ENCODE data around the gene BTBD16. TPM values are rescaled to one million over a fixed set of nuclear protein-coding genes. Genes with fewer than 3 reads are reported as not detected.

BTBD16 gene
- total and polyA plus RNA-seq, 2 of the 13 experiments (the other 11 are each of a cell fraction or from before 2014, with no cell fraction given), result 5.0 to 11.9 TPM

DNA sequence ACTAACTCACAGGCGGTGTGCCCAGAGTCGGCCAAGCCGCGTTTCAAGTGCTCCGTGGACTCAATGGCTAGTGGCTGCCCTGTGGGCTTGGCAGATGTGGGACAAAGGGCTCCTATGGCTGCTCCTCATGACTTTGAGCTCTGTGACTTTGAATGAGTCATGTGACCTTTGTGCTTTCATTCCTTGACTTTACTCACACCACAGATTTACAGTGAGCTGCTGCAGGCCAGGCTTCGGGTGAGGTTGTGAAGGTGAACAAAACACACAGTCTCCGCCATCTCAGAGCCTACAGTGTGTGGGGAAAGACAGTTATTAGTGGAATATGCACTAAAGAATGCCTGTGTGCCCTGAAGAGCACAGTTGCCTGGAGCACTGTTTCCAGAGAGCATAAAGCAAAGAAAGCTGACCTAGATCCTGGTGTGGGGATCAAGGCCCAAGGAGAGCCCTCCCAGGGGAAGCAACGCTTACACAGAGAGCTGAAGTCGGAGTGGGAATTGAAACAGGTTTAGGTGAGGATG, 73.7 kb downstream of the BTBD16 start (continued):
- TF ChIP-seq, protein P1, sequence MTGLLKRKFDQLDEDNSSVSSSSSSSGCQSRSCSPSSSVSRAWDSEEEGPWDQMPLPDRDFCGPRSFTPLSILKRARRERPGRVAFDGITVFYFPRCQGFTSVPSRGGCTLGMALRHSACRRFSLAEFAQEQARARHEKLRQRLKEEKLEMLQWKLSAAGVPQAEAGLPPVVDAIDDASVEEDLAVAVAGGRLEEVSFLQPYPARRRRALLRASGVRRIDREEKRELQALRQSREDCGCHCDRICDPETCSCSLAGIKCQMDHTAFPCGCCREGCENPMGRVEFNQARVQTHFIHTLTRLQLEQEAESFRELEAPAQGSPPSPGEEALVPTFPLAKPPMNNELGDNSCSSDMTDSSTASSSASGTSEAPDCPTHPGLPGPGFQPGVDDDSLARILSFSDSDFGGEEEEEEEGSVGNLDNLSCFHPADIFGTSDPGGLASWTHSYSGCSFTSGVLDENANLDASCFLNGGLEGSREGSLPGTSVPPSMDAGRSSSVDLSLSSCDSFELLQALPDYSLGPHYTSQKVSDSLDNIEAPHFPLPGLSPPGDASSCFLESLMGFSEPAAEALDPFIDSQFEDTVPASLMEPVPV (CRISPR knock-in tag; IDR thresholded peaks at IDR 0.05), result no peak
- TF ChIP-seq ZFYVE20 (CRISPR knock-in tag; IDR thresholded peaks at IDR 0.05; ENCODE audit: borderline replicate concordance, low read depth) (no peak), ZNF274 (CRISPR knock-in tag; IDR thresholded peaks at IDR 0.05) (peak; percentile 73; the same call in 1 of the 2 replicates), POLR2AphosphoS5 (IDR thresholded peaks at IDR 0.05; ENCODE audit: low read depth, low read length) (peak; percentile 60), FOXJ3 (CRISPR knock-in tag; IDR thresholded peaks at IDR 0.05; ENCODE audit: borderline replicate concordance) (0 out of 2 replicates have a peak, but pooled peaks have one; percentile 55), BCL6 (CRISPR knock-in tag; IDR thresholded peaks at IDR 0.05) (peak; percentile 51; the same call in 1 of the 2 replicates), ZNF337 (CRISPR knock-in tag; IDR thresholded peaks at IDR 0.05; ENCODE audit: borderline replicate concordance, low read depth) (0 out of 2 replicates have a peak, but pooled peaks have one; percentile 37), POLR2A (IDR thresholded peaks at IDR 0.05; ENCODE audit: insufficient read depth in 1 of 2, low read depth in 2 of 2, low read length in 2 of 2) (peak in 1 of 2 experiments; percentile 44; a peak in 1 of 4 replicates), ISL2 (CRISPR knock-in tag; IDR thresholded peaks at IDR 0.05) (peak; percentile 48; the same call in 1 of the 2 replicates), ZNF549 (CRISPR knock-in tag; IDR thresholded peaks at IDR 0.05) (peak; percentile 86), ZNF629 (CRISPR knock-in tag; conservative IDR thresholded peaks at IDR 0.05) (0 out of 2 replicates have a peak, but pooled peaks have one; percentile 39), ZNF44 (CRISPR knock-in tag; IDR thresholded peaks at IDR 0.05) (peak; percentile 62; the same call in 1 of the 2 replicates), ZNF644 (CRISPR knock-in tag; IDR thresholded peaks at IDR 0.05; ENCODE audit: low read depth) (peak; percentile 94), TRAFD1 (CRISPR knock-in tag; IDR thresholded peaks at IDR 0.05; ENCODE audit: borderline replicate concordance) (peak; percentile 70; the same call in 1 of the 2 replicates), THAP11 (CRISPR knock-in tag; IDR thresholded peaks at IDR 0.05) (peak; percentile 69), ZNF562 (CRISPR knock-in tag; IDR thresholded peaks at IDR 0.05; ENCODE audit: borderline replicate concordance) (no peak), SOX13 (IDR thresholded peaks at IDR 0.05) (peak; percentile 48; the same call in 1 of the 2 replicates), SOX13 (CRISPR knock-in tag; conservative IDR thresholded peaks at IDR 0.05 in 1 of 2, IDR thresholded peaks at IDR 0.05 in 1 of 2) (peak in 1 of 2 experiments; percentile 62; a peak in 1 of 4 replicates), ZNF263 (CRISPR knock-in tag; IDR thresholded peaks at IDR 0.05) (peak; percentile 93), MYC (CRISPR knock-in tag; IDR thresholded peaks at IDR 0.05; ENCODE audit: borderline replicate concordance) (peak; percentile 59; the same call in 1 of the 2 replicates)
- TF ChIP-seq, protein P2, sequence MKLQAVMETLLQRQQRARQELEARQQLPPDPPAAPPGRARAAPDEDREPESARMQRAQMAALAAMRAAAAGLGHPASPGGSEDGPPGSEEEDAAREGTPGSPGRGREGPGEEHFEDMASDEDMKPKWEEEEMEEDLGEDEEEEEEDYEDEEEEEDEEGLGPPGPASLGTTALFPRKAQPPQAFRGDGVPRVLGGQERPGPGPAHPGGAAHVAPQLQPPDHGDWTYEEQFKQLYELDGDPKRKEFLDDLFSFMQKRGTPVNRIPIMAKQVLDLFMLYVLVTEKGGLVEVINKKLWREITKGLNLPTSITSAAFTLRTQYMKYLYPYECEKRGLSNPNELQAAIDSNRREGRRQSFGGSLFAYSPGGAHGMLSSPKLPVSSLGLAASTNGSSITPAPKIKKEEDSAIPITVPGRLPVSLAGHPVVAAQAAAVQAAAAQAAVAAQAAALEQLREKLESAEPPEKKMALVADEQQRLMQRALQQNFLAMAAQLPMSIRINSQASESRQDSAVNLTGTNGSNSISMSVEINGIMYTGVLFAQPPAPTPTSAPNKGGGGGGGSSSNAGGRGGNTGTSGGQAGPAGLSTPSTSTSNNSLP (IDR thresholded peaks at IDR 0.05; ENCODE audit: low read depth, low read length), result peak; percentile 39; the same call in 1 of the 2 replicates
- TF ChIP-seq, protein P3, sequence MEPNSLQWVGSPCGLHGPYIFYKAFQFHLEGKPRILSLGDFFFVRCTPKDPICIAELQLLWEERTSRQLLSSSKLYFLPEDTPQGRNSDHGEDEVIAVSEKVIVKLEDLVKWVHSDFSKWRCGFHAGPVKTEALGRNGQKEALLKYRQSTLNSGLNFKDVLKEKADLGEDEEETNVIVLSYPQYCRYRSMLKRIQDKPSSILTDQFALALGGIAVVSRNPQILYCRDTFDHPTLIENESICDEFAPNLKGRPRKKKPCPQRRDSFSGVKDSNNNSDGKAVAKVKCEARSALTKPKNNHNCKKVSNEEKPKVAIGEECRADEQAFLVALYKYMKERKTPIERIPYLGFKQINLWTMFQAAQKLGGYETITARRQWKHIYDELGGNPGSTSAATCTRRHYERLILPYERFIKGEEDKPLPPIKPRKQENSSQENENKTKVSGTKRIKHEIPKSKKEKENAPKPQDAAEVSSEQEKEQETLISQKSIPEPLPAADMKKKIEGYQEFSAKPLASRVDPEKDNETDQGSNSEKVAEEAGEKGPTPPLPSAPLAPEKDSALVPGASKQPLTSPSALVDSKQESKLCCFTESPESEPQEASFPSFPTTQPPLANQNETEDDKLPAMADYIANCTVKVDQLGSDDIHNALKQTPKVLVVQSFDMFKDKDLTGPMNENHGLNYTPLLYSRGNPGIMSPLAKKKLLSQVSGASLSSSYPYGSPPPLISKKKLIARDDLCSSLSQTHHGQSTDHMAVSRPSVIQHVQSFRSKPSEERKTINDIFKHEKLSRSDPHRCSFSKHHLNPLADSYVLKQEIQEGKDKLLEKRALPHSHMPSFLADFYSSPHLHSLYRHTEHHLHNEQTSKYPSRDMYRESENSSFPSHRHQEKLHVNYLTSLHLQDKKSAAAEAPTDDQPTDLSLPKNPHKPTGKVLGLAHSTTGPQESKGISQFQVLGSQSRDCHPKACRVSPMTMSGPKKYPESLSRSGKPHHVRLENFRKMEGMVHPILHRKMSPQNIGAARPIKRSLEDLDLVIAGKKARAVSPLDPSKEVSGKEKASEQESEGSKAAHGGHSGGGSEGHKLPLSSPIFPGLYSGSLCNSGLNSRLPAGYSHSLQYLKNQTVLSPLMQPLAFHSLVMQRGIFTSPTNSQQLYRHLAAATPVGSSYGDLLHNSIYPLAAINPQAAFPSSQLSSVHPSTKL (CRISPR knock-in tag; IDR thresholded peaks at IDR 0.05), result peak; percentile 88

Measured in HepG2 (cell line).